Measurements from ENCODE around the gene PHLPP1. TPM values are rescaled to one million over a fixed set of nuclear protein-coding genes. Genes with fewer than 3 reads are reported as not detected.

Gene PHLPP1
- total RNA-seq, 1 experiment from 2014 or later: 39.9 TPM

DNA sequence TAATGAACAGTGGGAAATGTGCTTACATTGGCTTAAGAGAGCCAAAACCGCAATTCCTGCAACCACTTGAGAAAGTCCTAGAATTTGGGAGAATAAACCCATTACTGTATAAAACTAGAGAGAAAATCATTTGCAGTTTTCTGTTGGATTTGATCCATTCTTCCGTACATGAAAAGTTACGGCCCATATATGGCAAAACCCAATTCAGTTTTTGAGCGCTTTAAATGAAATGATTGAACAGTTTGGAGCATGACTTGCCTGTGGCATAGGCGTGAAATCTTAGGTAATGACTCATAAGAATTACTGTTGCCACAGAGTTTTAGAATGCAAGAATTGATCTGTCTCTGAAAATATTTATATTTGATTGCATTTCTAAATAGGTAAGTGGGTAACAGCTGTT lies 52.0 kb downstream of the PHLPP1 start:
- H3K27me3 Mint-ChIP-seq (ENCODE audit: low read depth): no peaks in the 10 kb centered on the region
- Histone ChIP-seq H2BK15ac (ENCODE audit: low read depth, low read length) (no peak overlapping the region), H3K4ac (ENCODE audit: low read depth, low read length) (no peak overlapping the region), H4K91ac (ENCODE audit: insufficient read length, low read depth, low read length) (no peak overlapping the region), H3K56ac (ENCODE audit: insufficient read length, low read depth, low read length) (no peak overlapping the region), H4K8ac (replicated peaks; ENCODE audit: insufficient read length, low read depth, low read length) (no peak overlapping the region), H3K23ac (ENCODE audit: insufficient read length, low read depth, low read length) (no peak overlapping the region), H3K4me2 (ENCODE audit: insufficient read depth, insufficient read length, low read length) (no peak overlapping the region), H4K20me1 (ENCODE audit: control insufficient read depth, insufficient read depth, insufficient read length) (no peaks in the 10 kb centered on the region), H3K79me2 (ENCODE audit: insufficient read depth, low read length) (peaks cover 55% of the 10 kb centered on the region; the same call in 1 of the 2 replicates), H3K9ac (ENCODE audit: extremely low read depth, insufficient read length, low read length) (no peak overlapping the region), H2AFZ (ENCODE audit: low read length) (no peak overlapping the region), H2AK5ac (ENCODE audit: insufficient read length, low read length) (no peak overlapping the region), H3K27me3 (ENCODE audit: insufficient read depth, low read length) (no peaks in the 10 kb centered on the region), H3K9me3 (ENCODE audit: control insufficient read depth, low read depth, low read length) (no peaks in the 10 kb centered on the region), H2BK5ac (ENCODE audit: insufficient read length, low read length) (no peak overlapping the region), H2BK20ac (ENCODE audit: low read depth, low read length, poor library complexity, severe bottlenecking) (no peak overlapping the region), H3K27ac (ENCODE audit: insufficient read length, low read depth, low read length) (no peak overlapping the region), H3K23me2 (ENCODE audit: insufficient read length, low read depth, low read length, poor library complexity, severe bottlenecking) (peaks cover 3% of the 10 kb centered on the region), H3T11ph (ENCODE audit: low read length) (no peak overlapping the region), H2BK12ac (ENCODE audit: insufficient read length, low read depth, low read length) (no peak overlapping the region), H3K79me1 (ENCODE audit: insufficient read depth, low read depth, low read length, poor library complexity, severe bottlenecking) (peaks cover 12% of the 10 kb centered on the region), H2BK120ac (ENCODE audit: low read depth, low read length, poor library complexity, severe bottlenecking) (no peak overlapping the region), H3K14ac (ENCODE audit: insufficient read depth, low read length) (no peak overlapping the region), H3K4me1 (ENCODE audit: insufficient read depth, low read length) (peaks cover 21% of the 10 kb centered on the region), H3K18ac (ENCODE audit: insufficient read length, low read depth, low read length) (no peak overlapping the region), H4K5ac (ENCODE audit: insufficient read length, low read depth, low read length) (no peak overlapping the region)
- H3K36me3 Mint-ChIP-seq (ENCODE audit: insufficient read depth in 1 of 3, low read depth in 3 of 3): peaks cover 4 to 5% (median 4%) of the 10 kb centered on the region in 3 experiments; a peak in 6 of 7 replicates
- no peaks in the 10 kb centered on the region for H3K9me3 Mint-ChIP-seq
- TF ChIP-seq, protein P1, sequence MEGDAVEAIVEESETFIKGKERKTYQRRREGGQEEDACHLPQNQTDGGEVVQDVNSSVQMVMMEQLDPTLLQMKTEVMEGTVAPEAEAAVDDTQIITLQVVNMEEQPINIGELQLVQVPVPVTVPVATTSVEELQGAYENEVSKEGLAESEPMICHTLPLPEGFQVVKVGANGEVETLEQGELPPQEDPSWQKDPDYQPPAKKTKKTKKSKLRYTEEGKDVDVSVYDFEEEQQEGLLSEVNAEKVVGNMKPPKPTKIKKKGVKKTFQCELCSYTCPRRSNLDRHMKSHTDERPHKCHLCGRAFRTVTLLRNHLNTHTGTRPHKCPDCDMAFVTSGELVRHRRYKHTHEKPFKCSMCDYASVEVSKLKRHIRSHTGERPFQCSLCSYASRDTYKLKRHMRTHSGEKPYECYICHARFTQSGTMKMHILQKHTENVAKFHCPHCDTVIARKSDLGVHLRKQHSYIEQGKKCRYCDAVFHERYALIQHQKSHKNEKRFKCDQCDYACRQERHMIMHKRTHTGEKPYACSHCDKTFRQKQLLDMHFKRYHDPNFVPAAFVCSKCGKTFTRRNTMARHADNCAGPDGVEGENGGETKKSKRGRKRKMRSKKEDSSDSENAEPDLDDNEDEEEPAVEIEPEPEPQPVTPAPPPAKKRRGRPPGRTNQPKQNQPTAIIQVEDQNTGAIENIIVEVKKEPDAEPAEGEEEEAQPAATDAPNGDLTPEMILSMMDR (conservative IDR thresholded peaks at IDR 0.05): no peak
- H3K4me1 Mint-ChIP-seq: peaks cover 49 to 50% of the 10 kb centered on the region in 2 experiments
- no peak overlapping the region for H3K4me3 Mint-ChIP-seq
- WGBS (ENCODE audit: extremely low coverage, insufficient read length, low lambda C conversion rate): no CpG with 5 or more reads among the region's 5 CpGs
- peak overlapping the region in 2 of 3 experiments; percentile 65 to 84; a peak in 3 of 7 replicates for H3K27ac Mint-ChIP-seq
- DNase-seq: no peak

Data from H9 (cell line).